GM19099 (cell line): ENCODE data around the gene GABRR1.

Experiments
- POLR2A ChIP-seq: IDR thresholded peaks from 3 replicates; pipeline ENCODE4 v1.6.1; 2011; ENCODE audit warnings: low read depth; ENCODE audit not compliant: insufficient read length; ENCODE audit errors: extremely low read depth

GABRR1 gene

GRCh38 chr6:89145091-89145955, 71.8 kb downstream of the GABRR1 start:
- no peak for TF ChIP-seq POLR2A

- no peak for TF ChIP-seq POLR2A
Observed at GRCh38 chr6:89144354-89144906, 72.7 kb downstream of the GABRR1 start.

GRCh38 chr6:89140347-89141156, 76.6 kb downstream of the GABRR1 start:
- TF ChIP-seq POLR2A: no peak

- TF ChIP-seq POLR2A: no peak
Observed at GRCh38 chr6:89139509-89140346, 77.4 kb downstream of the GABRR1 start.

GRCh38 chr6:89138173-89138572, 79.0 kb downstream of the GABRR1 start:
- TF ChIP-seq POLR2A: no peak

GRCh38 chr6:89134723-89135122, 82.4 kb downstream of the GABRR1 start:
- TF ChIP-seq POLR2A: no peak

GRCh38 chr6:89133981-89134380, 83.2 kb downstream of the GABRR1 start:
- no peak for TF ChIP-seq POLR2A

GRCh38 chr6:89132057-89132456, 85.1 kb downstream of the GABRR1 start:
- TF ChIP-seq POLR2A: no peak

- no peak for TF ChIP-seq POLR2A
Observed at GRCh38 chr6:89131599-89131998, 85.6 kb downstream of the GABRR1 start.
